OCI-LY7 (cell line): ENCODE results near the gene C17orf78. TPM values are rescaled to one million over a fixed set of nuclear protein-coding genes. Genes with fewer than 3 reads are reported as not detected.
A peak's percentile ranks its signal among the peaks of the same experiment; 100 is the strongest.

Experiments used
- BruUV-seq: library from RNA; stranded (reverse); fragments of 400-500 nt; replicated peaks from 2 replicates; lab custom pipeline; 2021; lab: Mats Ljungman, UMichigan
- CTCF ChIA-PET: fragments of 300-600 bp; sonication (Branson Sonifier 250); formaldehyde crosslinking; loops from one replicate; lab custom pipeline; 2022; ENCODE audit warnings: antibody characterized with exemption; ENCODE audit not compliant: unreplicated experiment; lab: Charles Lee
- POLR2A ChIA-PET: fragments of 300-600 bp; sonication (Branson Sonifier 250); formaldehyde crosslinking; loops from one replicate; lab custom pipeline; 2022; ENCODE audit warnings: antibody characterized with exemption; lab: Charles Lee
- DNase-seq: peaks from one replicate; pipeline ENCODE4 v3.0.0-alpha.2; 2015; ENCODE audit warnings: low spot score
- H2AFZ ChIP-seq: fragments of 200-600 bp; sonication (generic), shearing (Covaris generic); 2 replicates; pipeline ENCODE4 v1.6.1; 2014; ENCODE audit warnings: mild to moderate bottlenecking, antibody characterized with exemption, low read length, moderate library complexity
- H3K27ac ChIP-seq: fragments of 200-600 bp; sonication (generic); 2 replicates; pipeline ENCODE4 v1.5.1; 2014; ENCODE audit warnings: mixed run types, low read depth, mild to moderate bottlenecking, moderate library complexity, low read length, inconsistent platforms; ENCODE audit not compliant: poor library complexity, severe bottlenecking
- H3K36me3 ChIP-seq: fragments of 200-600 bp; sonication (generic); 2 replicates; pipeline ENCODE4 v1.6.1; 2014; ENCODE audit warnings: mild to moderate bottlenecking, antibody characterized with exemption, low read length, moderate library complexity, mixed read lengths; ENCODE audit not compliant: insufficient read depth
- H3K4me1 ChIP-seq: fragments of 200-600 bp; sonication (generic); 2 replicates; pipeline ENCODE4 v1.5.1; 2014; ENCODE audit warnings: mild to moderate bottlenecking, low read length; ENCODE audit not compliant: insufficient read depth, poor library complexity, severe bottlenecking
- H3K4me2 ChIP-seq: fragments of 200-600 bp; sonication (generic); 2 replicates; pipeline ENCODE4 v1.6.1; 2014; ENCODE audit warnings: mild to moderate bottlenecking, low read length
- H3K4me3 ChIP-seq: fragments of 200-600 bp; sonication (generic); 2 replicates; pipeline ENCODE4 v1.5.1; 2014; ENCODE audit warnings: mild to moderate bottlenecking, low read depth, low read length; ENCODE audit not compliant: poor library complexity, severe bottlenecking
- H3K79me2 ChIP-seq: fragments of 200-600 bp; sonication (generic); 2 replicates; pipeline ENCODE4 v1.6.1; 2016; ENCODE audit warnings: low read depth, mild to moderate bottlenecking, low read length, moderate library complexity, mixed read lengths; ENCODE audit not compliant: insufficient read depth
- H3K9me2 ChIP-seq: fragments of 200-600 bp; sonication (generic); 2 replicates; pipeline ENCODE4 v1.6.1; 2016; ENCODE audit warnings: mild to moderate bottlenecking, low read length, mixed read lengths; ENCODE audit not compliant: insufficient read depth
- H3K9me3 ChIP-seq: fragments of 200-600 bp; sonication (generic); 2 replicates; pipeline ENCODE4 v1.6.1; 2014; ENCODE audit warnings: mild to moderate bottlenecking, mixed run types, low read length, mixed read lengths
- H4K20me1 ChIP-seq: fragments of 200-600 bp; sonication (generic); 2 replicates; pipeline ENCODE4 v1.6.1; 2014; ENCODE audit warnings: mild to moderate bottlenecking, antibody characterized with exemption, low read length, moderate library complexity, mixed read lengths; ENCODE audit not compliant: insufficient read depth
- EZH2phosphoT487 ChIP-seq: fragments of 200-600 bp; sonication (generic); IDR thresholded peaks from 2 replicates; pipeline ENCODE4 v1.6.1; 2018; ENCODE audit warnings: low read depth, borderline replicate concordance, mild to moderate bottlenecking, mixed run types, antibody characterized with exemption, low read length, moderate library complexity, mixed read lengths
- intact Hi-C: fragments of 100-400 bp; cut with micrococcal nuclease; formaldehyde crosslinking; loops from one replicate; pipeline ENCODE4 v1.10.0; 2022; ENCODE audit not compliant: unreplicated experiment
- total RNA-seq, 2 experiments: library from RNA; depleted of rRNA in 1 of 2; stranded (reverse); fragments of >200 nt in 1 of 2; shearing (Covaris generic) in 1 of 2; gene quantifications; 2 replicates each; pipeline ENCODE4 v1.2.3, GENCODE V29; 2014 to 2022
- TF ChIP-seq, protein P1 (sequence below): fragments of 200-600 bp; sonication (generic); conservative IDR thresholded peaks from 2 replicates; pipeline ENCODE4 v1.5.1; 2014; ENCODE audit warnings: mild to moderate bottlenecking, antibody characterized with exemption, low read length, moderate library complexity, mixed read lengths

Gene C17orf78
- total RNA-seq, 2 experiments from 2014 or later, result not detected

- H3K4me2 ChIP-seq, result no peak overlapping the region
- BruUV-seq, result no TSS peak
- no peak for DNase-seq
- no peak overlapping the region for H2AFZ ChIP-seq
- H3K4me1 ChIP-seq, result peaks cover 16% of the 10 kb centered on the region
- intact Hi-C loops, result no loop called here
- no peak overlapping the region for H3K27ac ChIP-seq
- H3K36me3 ChIP-seq, result peaks cover 65% of the 10 kb centered on the region
- CTCF ChIA-PET, result no interaction called here
- H3K4me3 ChIP-seq, result no peak overlapping the region
- peaks cover 34% of the 10 kb centered on the region for H3K79me2 ChIP-seq
- no peaks in the 10 kb centered on the region for H3K9me2 ChIP-seq
- H3K9me3 ChIP-seq, result no peaks in the 10 kb centered on the region
- no peak for TF ChIP-seq EZH2phosphoT487
- TF ChIP-seq, protein P1, sequence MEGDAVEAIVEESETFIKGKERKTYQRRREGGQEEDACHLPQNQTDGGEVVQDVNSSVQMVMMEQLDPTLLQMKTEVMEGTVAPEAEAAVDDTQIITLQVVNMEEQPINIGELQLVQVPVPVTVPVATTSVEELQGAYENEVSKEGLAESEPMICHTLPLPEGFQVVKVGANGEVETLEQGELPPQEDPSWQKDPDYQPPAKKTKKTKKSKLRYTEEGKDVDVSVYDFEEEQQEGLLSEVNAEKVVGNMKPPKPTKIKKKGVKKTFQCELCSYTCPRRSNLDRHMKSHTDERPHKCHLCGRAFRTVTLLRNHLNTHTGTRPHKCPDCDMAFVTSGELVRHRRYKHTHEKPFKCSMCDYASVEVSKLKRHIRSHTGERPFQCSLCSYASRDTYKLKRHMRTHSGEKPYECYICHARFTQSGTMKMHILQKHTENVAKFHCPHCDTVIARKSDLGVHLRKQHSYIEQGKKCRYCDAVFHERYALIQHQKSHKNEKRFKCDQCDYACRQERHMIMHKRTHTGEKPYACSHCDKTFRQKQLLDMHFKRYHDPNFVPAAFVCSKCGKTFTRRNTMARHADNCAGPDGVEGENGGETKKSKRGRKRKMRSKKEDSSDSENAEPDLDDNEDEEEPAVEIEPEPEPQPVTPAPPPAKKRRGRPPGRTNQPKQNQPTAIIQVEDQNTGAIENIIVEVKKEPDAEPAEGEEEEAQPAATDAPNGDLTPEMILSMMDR, result no peak
- POLR2A ChIA-PET, result interaction anchor here (1.0 kb wide), 1 partner anchor 39 kb away, joined by 3 read pairs; no protein-coding TSS in a partner anchor
- H4K20me1 ChIP-seq, result no peaks in the 10 kb centered on the region
Observed at GRCh38 chr17:37410357-37410756, 34.6 kb downstream of the C17orf78 start.

DNA sequence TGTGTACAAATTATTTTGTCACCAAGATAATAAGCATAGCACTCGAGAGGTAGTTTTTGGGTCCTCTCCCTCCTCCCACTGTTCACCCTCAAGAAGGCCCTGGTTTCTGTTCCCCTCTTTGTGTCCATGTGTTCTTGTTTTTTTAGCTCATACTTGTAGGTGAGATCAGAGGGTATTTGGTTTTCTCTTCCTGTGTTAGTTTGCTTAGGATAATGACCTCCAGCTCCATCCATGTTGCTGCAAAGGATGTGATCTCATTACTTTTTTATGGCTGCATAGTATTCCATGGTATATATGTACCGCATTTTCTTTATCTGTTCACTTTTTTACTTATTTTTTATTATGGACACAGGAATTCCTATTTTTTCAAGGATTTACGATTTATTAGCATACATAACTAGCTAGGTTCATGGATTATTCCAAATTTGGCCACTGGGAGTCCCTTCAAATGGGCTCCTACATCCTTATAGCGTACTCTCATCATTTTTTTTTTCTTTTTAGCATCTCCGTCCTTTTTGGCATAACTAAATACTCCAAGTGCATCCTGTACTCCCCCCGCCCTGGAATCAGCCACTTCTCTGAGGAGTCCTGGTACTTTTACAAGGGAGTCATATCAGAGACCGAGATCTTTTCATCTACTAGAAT, 38.2 kb downstream of the C17orf78 start:
- Histone ChIP-seq H3K9me3 (no peaks in the 10 kb centered on the region), H3K27ac (no peak overlapping the region), H4K20me1 (no peaks in the 10 kb centered on the region), H3K4me2 (no peak overlapping the region), H2AFZ (no peak overlapping the region), H3K79me2 (peaks cover 8% of the 10 kb centered on the region; the same call in 1 of the 2 replicates), H3K4me1 (no peaks in the 10 kb centered on the region), H3K4me3 (no peak overlapping the region), H3K36me3 (peaks cover 91% of the 10 kb centered on the region), H3K9me2 (no peaks in the 10 kb centered on the region)
- no TSS peak for BruUV-seq
- ChIA-PET POLR2A (interaction anchor here (0.6 kb wide), 1 partner anchor 69 kb away, joined by 3 read pairs; no protein-coding TSS in a partner anchor), CTCF (no interaction called here)
- TF ChIP-seq, protein P1, result peak; percentile 53
- no peak for TF ChIP-seq EZH2phosphoT487
- intact Hi-C loops, result no loop called here
- DNase-seq, result no peak

- Histone ChIP-seq H3K79me2 (peaks cover 6% of the 10 kb centered on the region; the same call in 1 of the 2 replicates), H4K20me1 (no peaks in the 10 kb centered on the region), H3K9me2 (no peaks in the 10 kb centered on the region), H3K4me2 (no peak overlapping the region), H3K4me3 (no peak overlapping the region), H3K36me3 (peaks cover 75% of the 10 kb centered on the region), H2AFZ (no peak overlapping the region), H3K4me1 (no peaks in the 10 kb centered on the region), H3K27ac (no peak overlapping the region), H3K9me3 (no peaks in the 10 kb centered on the region)
- intact Hi-C loops, result no loop called here
- POLR2A ChIA-PET, result no interaction called here
- TF ChIP-seq, protein P1, result no peak
- no peak for TF ChIP-seq EZH2phosphoT487
- DNase-seq, result no peak
- CTCF ChIA-PET, result no interaction called here
- BruUV-seq, result no TSS peak
Observed at GRCh38 chr17:37417852-37418251, 42.1 kb downstream of the C17orf78 start.
